ENCODE data around the gene SKAP2.

DNA sequence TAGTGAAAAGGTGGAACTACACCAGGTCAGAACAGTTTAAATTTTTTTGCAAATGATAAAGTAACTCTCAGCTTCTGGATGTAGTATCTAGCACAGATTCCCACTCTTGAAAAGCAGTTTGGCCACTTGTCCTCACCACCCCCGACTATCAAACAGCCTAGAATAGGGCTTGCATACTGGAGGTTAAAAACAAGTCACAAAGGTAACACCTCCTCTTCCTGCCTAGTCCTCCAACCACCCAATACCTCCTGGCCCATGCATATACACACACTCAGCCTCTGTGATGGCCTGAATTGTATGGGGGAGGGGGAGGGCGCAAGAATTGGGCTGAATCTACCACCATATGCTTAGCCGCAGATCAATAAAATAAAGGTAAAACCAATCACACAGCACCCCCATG lies 5.7 kb downstream of the SKAP2 start:
- TF ChIP-seq POLR2A (IDR thresholded peaks at IDR 0.05; ENCODE audit: low read length) (no peak), GATA1 (IDR thresholded peaks at IDR 0.05; ENCODE audit: low read depth, low read length) (no peak)

All from erythroblast (primary cell).